WTC11 (cell line): ENCODE data around the gene WNT8B. TPM values are rescaled to one million over a fixed set of nuclear protein-coding genes. Genes with fewer than 3 reads are reported as not detected.

ENCODE experiments used
- ATAC-seq: fragments of 200-7000 bp; cut with Tn5 transposase; 2 replicates; pipeline ENCODE4 v1.10.0; 2021; ENCODE audit warnings: mild to moderate bottlenecking, moderate library complexity
- CTCF ChIA-PET: fragments of 300-600 bp; sonication (Branson Sonifier 250); formaldehyde crosslinking; loops from one replicate; lab custom pipeline; 2021; ENCODE audit warnings: antibody characterized with exemption; lab: Charles Lee
- POLR2A ChIA-PET: fragments of 350-600 bp; sonication (Branson Sonifier 250); formaldehyde crosslinking; loops from one replicate; lab custom pipeline; 2021; ENCODE audit warnings: antibody characterized with exemption; lab: Charles Lee
- DNase-seq: peaks from one replicate; pipeline ENCODE4 v3.0.0; 2021; ENCODE audit warnings: low spot score
- H3K27ac Mint-ChIP-seq: 2 replicates; pipeline ENCODE4 v1.8.0; 2021; ENCODE audit warnings: mixed read lengths
- H3K27me3 Mint-ChIP-seq: 2 replicates; pipeline ENCODE4 v1.8.0; 2021; ENCODE audit warnings: low read depth, mild to moderate bottlenecking, moderate library complexity, mixed read lengths
- H3K36me3 Mint-ChIP-seq: 2 replicates; pipeline ENCODE4 v1.8.0; 2021; ENCODE audit warnings: mixed read lengths
- H3K4me1 Mint-ChIP-seq: 2 replicates; pipeline ENCODE4 v1.8.0; 2022; ENCODE audit warnings: mixed read lengths
- H3K4me3 Mint-ChIP-seq: 2 replicates; pipeline ENCODE4 v1.8.0; 2021; ENCODE audit warnings: mild to moderate bottlenecking, moderate library complexity, mixed read lengths
- H3K9me3 Mint-ChIP-seq: 2 replicates; pipeline ENCODE4 v1.8.0; 2021; ENCODE audit warnings: mixed read lengths
- AR ChIP-seq: fragments of 250-450 bp; sonication (Bioruptor Pico); IDR thresholded peaks from 2 replicates; pipeline ENCODE4 v1.9.0; 2021; ENCODE audit warnings: mild to moderate bottlenecking
- CDX4 ChIP-seq: fragments of 250-450 bp; sonication (Bioruptor Pico); IDR thresholded peaks from 2 replicates; pipeline ENCODE4 v1.9.0; 2021; ENCODE audit warnings: moderate library complexity, mild to moderate bottlenecking, inconsistent platforms, borderline replicate concordance
- E2F4 ChIP-seq: sonication (generic); formaldehyde crosslinking; IDR thresholded peaks from 2 replicates; pipeline ENCODE4 v1.8.1; 2022; ENCODE audit warnings: low read depth, mild to moderate bottlenecking, moderate library complexity, missing genetic modification reagents, borderline replicate concordance
- ETV6 ChIP-seq: sonication (generic); formaldehyde crosslinking; IDR thresholded peaks from 2 replicates; pipeline ENCODE4 v1.8.1; 2022; ENCODE audit warnings: mild to moderate bottlenecking, missing genetic modification reagents
- FOXP4 ChIP-seq: sonication (generic); formaldehyde crosslinking; IDR thresholded peaks from 2 replicates; pipeline ENCODE4 v1.8.0; 2022; ENCODE audit warnings: mild to moderate bottlenecking, missing genetic modification reagents
- GRHL2 ChIP-seq: fragments of 250-450 bp; sonication (Bioruptor Pico); IDR thresholded peaks from 2 replicates; pipeline ENCODE4 v1.8.0; 2022; ENCODE audit warnings: mild to moderate bottlenecking, moderate library complexity; ENCODE audit not compliant: insufficient replicate concordance, severe bottlenecking
- JUN ChIP-seq: sonication (generic); formaldehyde crosslinking; IDR thresholded peaks from 2 replicates; pipeline ENCODE4 v1.8.0; 2023; ENCODE audit warnings: mild to moderate bottlenecking, missing genetic modification reagents
- NFATC4 ChIP-seq: fragments of 250-450 bp; sonication (Bioruptor Pico); IDR thresholded peaks from 2 replicates; pipeline ENCODE4 v1.9.0; 2021; ENCODE audit warnings: mild to moderate bottlenecking
- SMAD3 ChIP-seq: sonication (generic); formaldehyde crosslinking; IDR thresholded peaks from 2 replicates; pipeline ENCODE4 v1.8.0; 2022; ENCODE audit warnings: missing genetic modification reagents, mild to moderate bottlenecking, borderline replicate concordance
- TEAD1 ChIP-seq: sonication (generic); formaldehyde crosslinking; IDR thresholded peaks from 2 replicates; pipeline ENCODE4 v1.8.0; 2022; ENCODE audit warnings: mild to moderate bottlenecking, missing genetic modification reagents
- TEAD4 ChIP-seq: sonication (generic); formaldehyde crosslinking; IDR thresholded peaks from 2 replicates; pipeline ENCODE4 v1.8.0; 2022; ENCODE audit warnings: mild to moderate bottlenecking, missing genetic modification reagents
- USF1 ChIP-seq: sonication (generic); formaldehyde crosslinking; IDR thresholded peaks from 2 replicates; pipeline ENCODE4 v1.8.0; 2022; ENCODE audit warnings: mild to moderate bottlenecking, missing genetic modification reagents
- USF2 ChIP-seq: sonication (generic); formaldehyde crosslinking; IDR thresholded peaks from 2 replicates; pipeline ENCODE4 v1.8.1; 2023; ENCODE audit warnings: mild to moderate bottlenecking, missing genetic modification reagents, moderate library complexity
- total RNA-seq: library from RNA; stranded (reverse); gene quantifications from 3 replicates; pipeline ENCODE4 v1.2.3, GENCODE V29; 2021
- TF ChIP-seq, protein P1 (sequence below): sonication (generic); formaldehyde crosslinking; IDR thresholded peaks from 2 replicates; pipeline ENCODE4 v1.8.0; 2023; ENCODE audit warnings: missing genetic modification reagents, mild to moderate bottlenecking, borderline replicate concordance
- TF ChIP-seq, protein P2 (sequence below): fragments of 250-450 bp; sonication (Bioruptor Pico); IDR thresholded peaks from 2 replicates; pipeline ENCODE4 v1.8.0; 2021; ENCODE audit warnings: mild to moderate bottlenecking
- TF ChIP-seq, protein P3 (sequence below): fragments of 250-450 bp; sonication (Bioruptor Pico); IDR thresholded peaks from 2 replicates; pipeline ENCODE4 v2.1.2; 2022; ENCODE audit warnings: mild to moderate bottlenecking, moderate library complexity

The WNT8B gene
- total RNA-seq, 1 experiment from 2014 or later = 0.68 TPM

DNA sequence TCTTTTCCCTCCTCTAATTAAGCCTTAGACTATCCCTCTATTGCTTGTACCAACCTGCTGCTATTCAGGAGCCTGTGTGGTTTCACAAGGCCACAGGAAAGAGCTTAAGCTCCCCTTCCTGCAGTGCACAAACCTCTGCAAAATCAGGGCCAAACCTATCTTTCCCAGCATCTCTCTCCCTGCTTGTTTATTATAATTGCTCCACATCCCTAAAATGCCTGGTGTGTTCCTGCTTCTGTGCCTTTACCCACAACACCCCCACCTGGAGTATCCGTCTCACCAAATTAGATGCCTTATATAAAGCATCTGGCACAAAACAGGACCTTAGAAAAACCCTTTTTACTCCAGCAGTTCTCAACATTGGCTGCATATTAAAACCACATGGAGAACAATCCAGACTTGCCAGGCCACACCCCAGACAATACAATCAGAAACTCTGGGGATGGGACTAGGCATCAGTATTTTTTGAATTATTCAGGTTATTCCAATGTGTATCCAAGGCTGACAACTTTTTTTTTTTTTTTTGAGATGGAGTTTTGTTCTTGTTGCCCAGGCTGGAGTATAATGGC is 40.2 kb downstream of the WNT8B start:
- H3K9me3 Mint-ChIP-seq = no peaks in the 10 kb centered on the region
- no peak overlapping the region for H3K27ac Mint-ChIP-seq
- no peak overlapping the region for H3K4me3 Mint-ChIP-seq
- ChIA-PET CTCF (interaction anchor here (0.6 to 1.7 kb wide), 3 partner anchors 16 to 35 kb away, joined by 3 to 5 read pairs (median 4); no protein-coding TSS in a partner anchor), POLR2A (no interaction called here)
- H3K4me1 Mint-ChIP-seq = 0 out of 2 replicates have a peak, but pooled peaks cover 2% of the 10 kb centered on the region
- H3K36me3 Mint-ChIP-seq = no peaks in the 10 kb centered on the region
- H3K27me3 Mint-ChIP-seq = peaks cover 92% of the 10 kb centered on the region
- DNase-seq (no peak), ATAC-seq (no peak)
- no peak for TF ChIP-seq TEAD4 (CRISPR knock-in tag)
- no peak for TF ChIP-seq USF2 (CRISPR knock-in tag)
- no peak for TF ChIP-seq GRHL2 (CRISPR knock-in tag)
- no peak for TF ChIP-seq ETV6 (CRISPR knock-in tag)
- TF ChIP-seq FOXP4 = no peak
- no peak for TF ChIP-seq E2F4 (CRISPR knock-in tag)
- TF ChIP-seq AR (CRISPR knock-in tag) = no peak
- no peak for TF ChIP-seq SMAD3 (CRISPR knock-in tag)
- TF ChIP-seq CDX4 (CRISPR knock-in tag) = no peak
- TF ChIP-seq TEAD1 (CRISPR knock-in tag) = no peak
- TF ChIP-seq, protein P1, sequence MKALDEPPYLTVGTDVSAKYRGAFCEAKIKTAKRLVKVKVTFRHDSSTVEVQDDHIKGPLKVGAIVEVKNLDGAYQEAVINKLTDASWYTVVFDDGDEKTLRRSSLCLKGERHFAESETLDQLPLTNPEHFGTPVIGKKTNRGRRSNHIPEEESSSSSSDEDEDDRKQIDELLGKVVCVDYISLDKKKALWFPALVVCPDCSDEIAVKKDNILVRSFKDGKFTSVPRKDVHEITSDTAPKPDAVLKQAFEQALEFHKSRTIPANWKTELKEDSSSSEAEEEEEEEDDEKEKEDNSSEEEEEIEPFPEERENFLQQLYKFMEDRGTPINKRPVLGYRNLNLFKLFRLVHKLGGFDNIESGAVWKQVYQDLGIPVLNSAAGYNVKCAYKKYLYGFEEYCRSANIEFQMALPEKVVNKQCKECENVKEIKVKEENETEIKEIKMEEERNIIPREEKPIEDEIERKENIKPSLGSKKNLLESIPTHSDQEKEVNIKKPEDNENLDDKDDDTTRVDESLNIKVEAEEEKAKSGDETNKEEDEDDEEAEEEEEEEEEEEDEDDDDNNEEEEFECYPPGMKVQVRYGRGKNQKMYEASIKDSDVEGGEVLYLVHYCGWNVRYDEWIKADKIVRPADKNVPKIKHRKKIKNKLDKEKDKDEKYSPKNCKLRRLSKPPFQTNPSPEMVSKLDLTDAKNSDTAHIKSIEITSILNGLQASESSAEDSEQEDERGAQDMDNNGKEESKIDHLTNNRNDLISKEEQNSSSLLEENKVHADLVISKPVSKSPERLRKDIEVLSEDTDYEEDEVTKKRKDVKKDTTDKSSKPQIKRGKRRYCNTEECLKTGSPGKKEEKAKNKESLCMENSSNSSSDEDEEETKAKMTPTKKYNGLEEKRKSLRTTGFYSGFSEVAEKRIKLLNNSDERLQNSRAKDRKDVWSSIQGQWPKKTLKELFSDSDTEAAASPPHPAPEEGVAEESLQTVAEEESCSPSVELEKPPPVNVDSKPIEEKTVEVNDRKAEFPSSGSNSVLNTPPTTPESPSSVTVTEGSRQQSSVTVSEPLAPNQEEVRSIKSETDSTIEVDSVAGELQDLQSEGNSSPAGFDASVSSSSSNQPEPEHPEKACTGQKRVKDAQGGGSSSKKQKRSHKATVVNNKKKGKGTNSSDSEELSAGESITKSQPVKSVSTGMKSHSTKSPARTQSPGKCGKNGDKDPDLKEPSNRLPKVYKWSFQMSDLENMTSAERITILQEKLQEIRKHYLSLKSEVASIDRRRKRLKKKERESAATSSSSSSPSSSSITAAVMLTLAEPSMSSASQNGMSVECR = no peak
- TF ChIP-seq, protein P2, sequence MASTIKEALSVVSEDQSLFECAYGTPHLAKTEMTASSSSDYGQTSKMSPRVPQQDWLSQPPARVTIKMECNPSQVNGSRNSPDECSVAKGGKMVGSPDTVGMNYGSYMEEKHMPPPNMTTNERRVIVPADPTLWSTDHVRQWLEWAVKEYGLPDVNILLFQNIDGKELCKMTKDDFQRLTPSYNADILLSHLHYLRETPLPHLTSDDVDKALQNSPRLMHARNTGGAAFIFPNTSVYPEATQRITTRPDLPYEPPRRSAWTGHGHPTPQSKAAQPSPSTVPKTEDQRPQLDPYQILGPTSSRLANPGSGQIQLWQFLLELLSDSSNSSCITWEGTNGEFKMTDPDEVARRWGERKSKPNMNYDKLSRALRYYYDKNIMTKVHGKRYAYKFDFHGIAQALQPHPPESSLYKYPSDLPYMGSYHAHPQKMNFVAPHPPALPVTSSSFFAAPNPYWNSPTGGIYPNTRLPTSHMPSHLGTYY = no peak
- TF ChIP-seq JUN (CRISPR knock-in tag) = no peak
- no peak for TF ChIP-seq USF1 (CRISPR knock-in tag)
- TF ChIP-seq, protein P3, sequence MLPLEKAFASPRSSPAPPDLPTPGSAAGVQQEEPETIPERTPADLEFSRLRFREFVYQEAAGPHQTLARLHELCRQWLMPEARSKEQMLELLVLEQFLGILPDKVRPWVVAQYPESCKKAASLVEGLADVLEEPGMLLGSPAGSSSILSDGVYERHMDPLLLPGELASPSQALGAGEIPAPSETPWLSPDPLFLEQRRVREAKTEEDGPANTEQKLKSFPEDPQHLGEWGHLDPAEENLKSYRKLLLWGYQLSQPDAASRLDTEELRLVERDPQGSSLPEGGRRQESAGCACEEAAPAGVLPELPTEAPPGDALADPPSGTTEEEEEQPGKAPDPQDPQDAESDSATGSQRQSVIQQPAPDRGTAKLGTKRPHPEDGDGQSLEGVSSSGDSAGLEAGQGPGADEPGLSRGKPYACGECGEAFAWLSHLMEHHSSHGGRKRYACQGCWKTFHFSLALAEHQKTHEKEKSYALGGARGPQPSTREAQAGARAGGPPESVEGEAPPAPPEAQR (CRISPR knock-in tag) = no peak
- TF ChIP-seq NFATC4 (CRISPR knock-in tag) = no peak
